HL-60 (cell line): Measurements from ENCODE around the gene CAVIN2.

Source experiments
- DNase-seq, 2 experiments: peaks; one replicate each; pipeline ENCODE4 v3.0.0-alpha.2; 2010 to 2020; ENCODE audit warnings: low read depth in 1 of 2, low spot score in 1 of 2
- H3K27ac ChIP-seq: fragments of 250-450 bp; sonication (Bioruptor Pico); replicated peaks from 2 replicates; pipeline ENCODE4 v1.5.1; 2020; ENCODE audit warnings: mild to moderate bottlenecking, moderate library complexity
- H3K27me3 ChIP-seq: fragments of 250-450 bp; sonication (Bioruptor Pico); 2 replicates; pipeline ENCODE4 v1.5.1; 2021; ENCODE audit warnings: mild to moderate bottlenecking, moderate library complexity; ENCODE audit not compliant: insufficient read depth, poor library complexity, severe bottlenecking
- H3K4me3 ChIP-seq: replicated peaks from 2 replicates; pipeline ENCODE4 v1.5.1; 2011; ENCODE audit warnings: mild to moderate bottlenecking, control low read depth, low read length; ENCODE audit not compliant: insufficient read depth
- GABPA ChIP-seq: IDR thresholded peaks from 2 replicates; pipeline ENCODE4 v1.6.1; 2012; ENCODE audit warnings: low read depth
- POLR2AphosphoS5 ChIP-seq: IDR thresholded peaks from 2 replicates; pipeline ENCODE4 v1.6.1; 2012; ENCODE audit warnings: low read depth
- SPI1 ChIP-seq: IDR thresholded peaks from 2 replicates; pipeline ENCODE4 v1.6.1; 2012; ENCODE audit warnings: low read depth, mild to moderate bottlenecking, borderline replicate concordance
- TF ChIP-seq, protein P1 (sequence below): IDR thresholded peaks from 2 replicates; pipeline ENCODE4 v1.6.1; 2012; ENCODE audit warnings: low read depth; ENCODE audit not compliant: insufficient replicate concordance
- TF ChIP-seq, protein P2 (sequence below): IDR thresholded peaks from one replicate; pipeline ENCODE4 v1.5.1; 2011; ENCODE audit warnings: low read length, control low read depth, inconsistent platforms; ENCODE audit not compliant: insufficient read depth

Gene CAVIN2

DNA sequence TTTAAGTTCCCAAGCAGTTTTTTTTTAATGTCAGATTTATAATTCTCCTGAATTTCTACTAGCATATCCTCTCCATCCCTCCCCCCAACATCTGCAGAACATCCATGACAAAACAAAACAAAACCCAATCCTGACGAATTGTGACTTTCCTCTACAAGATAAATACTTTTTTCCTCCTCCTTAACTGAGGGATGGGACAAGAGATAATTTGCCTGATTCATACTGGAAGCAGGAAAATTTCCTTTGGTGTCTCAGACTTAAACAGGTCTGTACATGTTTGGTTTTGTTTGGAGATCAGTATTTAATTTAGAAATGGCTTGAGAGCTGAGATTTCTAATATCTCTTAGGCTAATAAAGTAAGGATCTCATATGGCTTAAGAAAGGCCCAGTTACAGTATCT, 2.2 kb downstream of the CAVIN2 start:
- Histone ChIP-seq H3K27ac (no peak overlapping the region), H3K4me3 (no peak overlapping the region), H3K27me3 (no peaks in the 10 kb centered on the region)
- TF ChIP-seq POLR2AphosphoS5 (no peak), SPI1 (no peak), GABPA (no peak)
- TF ChIP-seq, protein P1, sequence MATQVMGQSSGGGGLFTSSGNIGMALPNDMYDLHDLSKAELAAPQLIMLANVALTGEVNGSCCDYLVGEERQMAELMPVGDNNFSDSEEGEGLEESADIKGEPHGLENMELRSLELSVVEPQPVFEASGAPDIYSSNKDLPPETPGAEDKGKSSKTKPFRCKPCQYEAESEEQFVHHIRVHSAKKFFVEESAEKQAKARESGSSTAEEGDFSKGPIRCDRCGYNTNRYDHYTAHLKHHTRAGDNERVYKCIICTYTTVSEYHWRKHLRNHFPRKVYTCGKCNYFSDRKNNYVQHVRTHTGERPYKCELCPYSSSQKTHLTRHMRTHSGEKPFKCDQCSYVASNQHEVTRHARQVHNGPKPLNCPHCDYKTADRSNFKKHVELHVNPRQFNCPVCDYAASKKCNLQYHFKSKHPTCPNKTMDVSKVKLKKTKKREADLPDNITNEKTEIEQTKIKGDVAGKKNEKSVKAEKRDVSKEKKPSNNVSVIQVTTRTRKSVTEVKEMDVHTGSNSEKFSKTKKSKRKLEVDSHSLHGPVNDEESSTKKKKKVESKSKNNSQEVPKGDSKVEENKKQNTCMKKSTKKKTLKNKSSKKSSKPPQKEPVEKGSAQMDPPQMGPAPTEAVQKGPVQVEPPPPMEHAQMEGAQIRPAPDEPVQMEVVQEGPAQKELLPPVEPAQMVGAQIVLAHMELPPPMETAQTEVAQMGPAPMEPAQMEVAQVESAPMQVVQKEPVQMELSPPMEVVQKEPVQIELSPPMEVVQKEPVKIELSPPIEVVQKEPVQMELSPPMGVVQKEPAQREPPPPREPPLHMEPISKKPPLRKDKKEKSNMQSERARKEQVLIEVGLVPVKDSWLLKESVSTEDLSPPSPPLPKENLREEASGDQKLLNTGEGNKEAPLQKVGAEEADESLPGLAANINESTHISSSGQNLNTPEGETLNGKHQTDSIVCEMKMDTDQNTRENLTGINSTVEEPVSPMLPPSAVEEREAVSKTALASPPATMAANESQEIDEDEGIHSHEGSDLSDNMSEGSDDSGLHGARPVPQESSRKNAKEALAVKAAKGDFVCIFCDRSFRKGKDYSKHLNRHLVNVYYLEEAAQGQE = no peak
- TF ChIP-seq, protein P2, sequence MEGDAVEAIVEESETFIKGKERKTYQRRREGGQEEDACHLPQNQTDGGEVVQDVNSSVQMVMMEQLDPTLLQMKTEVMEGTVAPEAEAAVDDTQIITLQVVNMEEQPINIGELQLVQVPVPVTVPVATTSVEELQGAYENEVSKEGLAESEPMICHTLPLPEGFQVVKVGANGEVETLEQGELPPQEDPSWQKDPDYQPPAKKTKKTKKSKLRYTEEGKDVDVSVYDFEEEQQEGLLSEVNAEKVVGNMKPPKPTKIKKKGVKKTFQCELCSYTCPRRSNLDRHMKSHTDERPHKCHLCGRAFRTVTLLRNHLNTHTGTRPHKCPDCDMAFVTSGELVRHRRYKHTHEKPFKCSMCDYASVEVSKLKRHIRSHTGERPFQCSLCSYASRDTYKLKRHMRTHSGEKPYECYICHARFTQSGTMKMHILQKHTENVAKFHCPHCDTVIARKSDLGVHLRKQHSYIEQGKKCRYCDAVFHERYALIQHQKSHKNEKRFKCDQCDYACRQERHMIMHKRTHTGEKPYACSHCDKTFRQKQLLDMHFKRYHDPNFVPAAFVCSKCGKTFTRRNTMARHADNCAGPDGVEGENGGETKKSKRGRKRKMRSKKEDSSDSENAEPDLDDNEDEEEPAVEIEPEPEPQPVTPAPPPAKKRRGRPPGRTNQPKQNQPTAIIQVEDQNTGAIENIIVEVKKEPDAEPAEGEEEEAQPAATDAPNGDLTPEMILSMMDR = no peak
- no peak for DNase-seq

DNA sequence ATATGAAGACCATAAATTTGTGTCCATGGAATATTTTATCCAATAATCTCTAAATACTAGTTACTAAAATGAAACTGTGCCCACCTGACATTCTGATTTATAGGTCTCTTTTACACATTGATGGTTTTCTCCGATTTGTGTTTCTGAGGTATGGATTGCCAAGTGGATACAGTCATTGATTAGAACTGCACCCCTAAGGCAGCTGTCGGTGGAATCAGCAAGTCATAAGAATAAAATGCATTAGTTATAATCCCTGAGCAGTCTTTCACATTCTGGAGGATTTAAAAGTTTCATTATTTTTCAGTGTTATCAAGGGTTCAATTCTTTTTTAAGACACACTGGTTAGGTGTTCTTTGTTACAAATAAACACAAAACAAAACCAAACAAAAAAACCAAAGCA, 6.0 kb downstream of the CAVIN2 start:
- Histone ChIP-seq H3K4me3 (no peak overlapping the region), H3K27me3 (peaks cover 3% of the 10 kb centered on the region), H3K27ac (no peak overlapping the region)
- TF ChIP-seq SPI1 (no peak), GABPA (no peak), POLR2AphosphoS5 (no peak)
- TF ChIP-seq, protein P1 = no peak
- TF ChIP-seq, protein P2 = no peak
- DNase-seq = no peak

DNA sequence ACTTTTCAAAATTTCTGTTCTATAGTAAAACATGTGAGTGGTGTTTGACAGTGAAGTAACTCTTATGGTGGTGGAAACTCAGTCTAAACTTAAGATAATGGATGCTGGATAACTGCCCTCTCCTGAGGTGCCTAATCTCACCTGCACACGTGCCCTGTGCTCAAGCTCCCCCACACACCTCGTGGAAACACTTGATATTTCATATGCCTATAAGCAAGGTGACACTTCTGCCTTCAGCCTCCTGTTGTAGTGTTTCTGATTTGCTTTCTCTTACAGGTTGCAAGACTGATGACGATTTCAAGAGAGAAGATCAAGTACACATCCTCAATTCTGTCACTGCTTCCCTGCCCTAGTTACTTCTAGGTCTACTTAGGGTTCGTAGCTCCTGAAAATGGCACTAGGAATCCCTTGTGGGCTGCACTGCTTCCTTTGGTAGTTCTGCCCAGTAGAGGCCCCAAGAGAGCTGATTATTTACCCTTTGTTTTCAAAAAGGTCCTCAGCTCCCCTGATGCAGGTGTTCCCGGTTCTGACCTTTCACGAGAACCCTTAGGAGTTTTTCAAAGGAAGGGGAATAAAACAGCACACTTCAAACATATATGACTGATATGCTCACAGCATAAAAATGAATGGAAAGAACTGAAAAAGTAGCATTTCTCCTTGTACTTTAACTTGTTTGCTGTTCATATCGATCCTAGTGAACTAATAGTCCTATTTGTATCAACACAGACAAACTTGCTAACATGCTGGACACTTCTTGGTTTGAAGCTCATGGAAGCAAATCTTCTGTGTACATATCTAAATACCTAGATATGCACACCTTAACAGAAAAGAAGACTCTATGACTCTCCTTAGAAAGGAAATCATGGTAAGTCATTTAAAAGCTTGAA, 6.7 kb downstream of the CAVIN2 start:
- Histone ChIP-seq H3K27me3 (peaks cover 3% of the 10 kb centered on the region), H3K27ac (no peak overlapping the region), H3K4me3 (no peak overlapping the region)
- no peak for DNase-seq
- TF ChIP-seq, protein P2 = no peak
- no peak for TF ChIP-seq SPI1
- TF ChIP-seq, protein P1 = no peak
- no peak for TF ChIP-seq POLR2AphosphoS5
- TF ChIP-seq GABPA = no peak
